Stromal cell of bone marrow (primary cell): ENCODE data around the gene GBA3.

ENCODE experiments used
- DNase-seq: peaks from one replicate; pipeline ENCODE4 v3.0.0-alpha.2; 2012; ENCODE audit warnings: low read depth

The GBA3 gene

GRCh38 chr4:22787753-22788375, 95.1 kb downstream of the GBA3 start:
- DNase-seq, result no peak

- no peak for DNase-seq
These were observed 97.9 kb downstream of the GBA3 start for GRCh38 chr4:22790631-22791030.

GRCh38 chr4:22794732-22795131, 102.0 kb downstream of the GBA3 start:
- DNase-seq, result no peak

- no peak for DNase-seq
These were observed 108.7 kb downstream of the GBA3 start for GRCh38 chr4:22801391-22801790.

- DNase-seq, result no peak
These were observed 110.1 kb downstream of the GBA3 start for GRCh38 chr4:22802876-22803275.

GRCh38 chr4:22803512-22803911, 110.8 kb downstream of the GBA3 start:
- no peak for DNase-seq

- no peak for DNase-seq
These were observed 122.2 kb downstream of the GBA3 start for GRCh38 chr4:22814906-22815305.

GRCh38 chr4:22824091-22824490, 131.4 kb downstream of the GBA3 start:
- DNase-seq, result no peak

- DNase-seq, result no peak
These were observed 149.8 kb downstream of the GBA3 start for GRCh38 chr4:22842360-22843018.

- DNase-seq, result no peak
These were observed 155.6 kb downstream of the GBA3 start for GRCh38 chr4:22848332-22848731.

GRCh38 chr4:22850055-22850454, 157.3 kb downstream of the GBA3 start:
- DNase-seq, result no peak

- no peak for DNase-seq
These were observed 157.9 kb downstream of the GBA3 start for GRCh38 chr4:22850630-22851029.

- DNase-seq, result no peak
These were observed 164.7 kb downstream of the GBA3 start for GRCh38 chr4:22857411-22857810.

GRCh38 chr4:22859318-22859717, 166.6 kb downstream of the GBA3 start:
- DNase-seq, result no peak
